ENCODE results near the gene GALNT1.

DNA sequence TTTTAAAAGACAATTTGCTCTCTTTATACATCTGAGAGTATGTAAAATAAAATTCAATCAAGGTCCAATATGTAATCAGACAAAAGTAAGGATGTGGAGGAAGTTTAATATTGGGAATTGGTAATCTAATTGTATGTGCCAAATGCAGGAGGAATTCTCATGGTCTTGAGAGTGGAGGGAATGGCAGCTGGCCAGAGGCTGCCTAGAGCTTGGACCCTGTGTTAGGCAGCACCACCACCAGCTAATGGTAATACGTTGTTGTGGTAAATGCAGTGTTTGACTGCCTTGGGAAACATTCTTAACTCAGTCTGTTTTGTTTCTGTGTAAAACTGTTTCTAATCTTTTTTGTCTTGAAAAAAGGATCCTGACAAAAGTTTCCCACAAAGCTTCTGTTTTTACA is 30.0 kb downstream of the GALNT1 start:
- TF ChIP-seq CTCF (IDR thresholded peaks at IDR 0.05; ENCODE audit: low read depth, low read length, poor library complexity, severe bottlenecking) (no peak), EZH2phosphoT487 (IDR thresholded peaks at IDR 0.05; ENCODE audit: borderline replicate concordance, low read length) (no peak)
